ENCODE data around the gene FOLR3. TPM values are rescaled to one million over a fixed set of nuclear protein-coding genes. Genes with fewer than 3 reads are reported as not detected.

The FOLR3 gene
- total and polyA plus RNA-seq, 9 of the 15 experiments (the other 6 are each of a cell fraction or from before 2014, with no cell fraction given): not detected

GRCh38 chr11:72103754-72104167 is 31.8 kb upstream of the FOLR3 start (continued):
- TF ChIP-seq, protein P1, sequence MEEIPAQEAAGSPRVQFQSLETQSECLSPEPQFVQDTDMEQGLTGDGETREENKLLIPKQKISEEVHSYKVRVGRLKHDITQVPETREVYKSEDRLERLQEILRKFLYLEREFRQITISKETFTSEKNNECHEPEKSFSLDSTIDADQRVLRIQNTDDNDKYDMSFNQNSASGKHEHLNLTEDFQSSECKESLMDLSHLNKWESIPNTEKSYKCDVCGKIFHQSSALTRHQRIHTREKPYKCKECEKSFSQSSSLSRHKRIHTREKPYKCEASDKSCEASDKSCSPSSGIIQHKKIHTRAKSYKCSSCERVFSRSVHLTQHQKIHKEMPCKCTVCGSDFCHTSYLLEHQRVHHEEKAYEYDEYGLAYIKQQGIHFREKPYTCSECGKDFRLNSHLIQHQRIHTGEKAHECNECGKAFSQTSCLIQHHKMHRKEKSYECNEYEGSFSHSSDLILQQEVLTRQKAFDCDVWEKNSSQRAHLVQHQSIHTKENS (CRISPR knock-in tag; IDR thresholded peaks at IDR 0.05): no peak
- TF ChIP-seq KAT2B (IDR thresholded peaks at IDR 0.05; ENCODE audit: low read depth, low read length) (no peak), NR3C1 (CRISPR knock-in tag; IDR thresholded peaks at IDR 0.05) (no peak), ZNF354B (CRISPR knock-in tag; IDR thresholded peaks at IDR 0.05) (no peak), ZNF717 (CRISPR knock-in tag; IDR thresholded peaks at IDR 0.05) (no peak), RAD51 (IDR thresholded peaks at IDR 0.05; ENCODE audit: borderline replicate concordance, low read depth) (no peak), YY1 (IDR thresholded peaks at IDR 0.05; ENCODE audit: borderline replicate concordance in 1 of 3, control insufficient read depth in 1 of 3, extremely low read depth in 1 of 3, insufficient read depth in 3 of 3, insufficient read length in 1 of 3, insufficient replicate concordance in 2 of 3, low read depth in 1 of 3, low read length in 2 of 3) (no peak), RBFOX2 (IDR thresholded peaks at IDR 0.05; ENCODE audit: low read depth, low read length) (no peak), ZNF3 (CRISPR knock-in tag; IDR thresholded peaks at IDR 0.05) (no peak), REST (IDR thresholded peaks at IDR 0.05; ENCODE audit: borderline replicate concordance) (no peak), REST (CRISPR knock-in tag; IDR thresholded peaks at IDR 0.05; ENCODE audit: low read depth) (no peak; the same call in 1 of the 2 replicates), FOXK2 (conservative IDR thresholded peaks at IDR 0.05 in 1 of 2, IDR thresholded peaks at IDR 0.05 in 1 of 2; ENCODE audit: low read depth in 2 of 2) (no peak), ZBTB43 (CRISPR knock-in tag; IDR thresholded peaks at IDR 0.05) (no peak), TEAD1 (CRISPR knock-in tag; IDR thresholded peaks at IDR 0.05) (0 out of 4 replicates have a peak, but pooled peaks of 1 of the 2 experiments have one; percentile 20), TCF7L2 (IDR thresholded peaks at IDR 0.05; ENCODE audit: low read depth, low read length) (no peak), SMC3 (conservative IDR thresholded peaks at IDR 0.05; ENCODE audit: insufficient read depth, low read depth, low read length) (no peak)
